GM13977 (cell line): ENCODE results near the gene USP24.
A peak's percentile ranks its signal among the peaks of the same experiment; 100 is the strongest.
"Not testable (repeated sequence)": the region's sequence is repeated elsewhere in the genome, so short reads cannot be mapped to it uniquely, and the experiment has no call there.

Source experiments
- DNase-seq: peaks from one replicate; pipeline ENCODE4 v3.0.0; 2012; ENCODE audit warnings: low spot score
- in situ Hi-C: fragments of 300-500 bp; cut with MboI; formaldehyde crosslinking; loops from one replicate; pipeline ENCODE4 v1.12.0; 2022; ENCODE audit warnings: low sequenced_read_pairs, low pct_unique_long_range_greater_than_20kb, mixed read lengths, inconsistent platforms; ENCODE audit not compliant: unreplicated experiment
- TF ChIP-seq, protein P1 (sequence below): IDR thresholded peaks from 2 replicates; pipeline ENCODE4 v1.5.1; 2012; ENCODE audit warnings: mild to moderate bottlenecking, control low read depth; ENCODE audit not compliant: insufficient read depth; ENCODE audit errors: extremely low read depth, missing control alignments

USP24 gene

DNA sequence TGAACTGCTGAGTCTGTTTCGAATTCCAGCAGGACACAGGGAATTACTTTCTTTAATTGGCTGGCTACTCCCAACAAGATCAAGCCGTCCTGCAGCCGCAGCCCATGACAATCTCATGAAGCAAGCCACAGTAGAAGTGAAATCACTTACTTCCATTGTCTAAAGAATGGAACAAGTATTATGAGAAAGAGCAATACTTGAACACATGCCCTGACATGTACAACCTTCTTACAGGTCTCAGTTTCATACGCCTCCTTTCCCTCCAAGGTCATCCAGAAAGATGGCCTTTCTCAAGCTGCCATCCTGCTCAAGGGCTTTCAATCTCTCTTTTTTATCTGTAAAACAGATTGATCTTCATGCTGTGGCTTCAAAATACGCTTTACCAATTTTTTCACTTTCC lies 90.7 kb downstream of the USP24 start:
- in situ Hi-C loops = no loop called here
- peak; percentile 29 for DNase-seq
- TF ChIP-seq, protein P1, sequence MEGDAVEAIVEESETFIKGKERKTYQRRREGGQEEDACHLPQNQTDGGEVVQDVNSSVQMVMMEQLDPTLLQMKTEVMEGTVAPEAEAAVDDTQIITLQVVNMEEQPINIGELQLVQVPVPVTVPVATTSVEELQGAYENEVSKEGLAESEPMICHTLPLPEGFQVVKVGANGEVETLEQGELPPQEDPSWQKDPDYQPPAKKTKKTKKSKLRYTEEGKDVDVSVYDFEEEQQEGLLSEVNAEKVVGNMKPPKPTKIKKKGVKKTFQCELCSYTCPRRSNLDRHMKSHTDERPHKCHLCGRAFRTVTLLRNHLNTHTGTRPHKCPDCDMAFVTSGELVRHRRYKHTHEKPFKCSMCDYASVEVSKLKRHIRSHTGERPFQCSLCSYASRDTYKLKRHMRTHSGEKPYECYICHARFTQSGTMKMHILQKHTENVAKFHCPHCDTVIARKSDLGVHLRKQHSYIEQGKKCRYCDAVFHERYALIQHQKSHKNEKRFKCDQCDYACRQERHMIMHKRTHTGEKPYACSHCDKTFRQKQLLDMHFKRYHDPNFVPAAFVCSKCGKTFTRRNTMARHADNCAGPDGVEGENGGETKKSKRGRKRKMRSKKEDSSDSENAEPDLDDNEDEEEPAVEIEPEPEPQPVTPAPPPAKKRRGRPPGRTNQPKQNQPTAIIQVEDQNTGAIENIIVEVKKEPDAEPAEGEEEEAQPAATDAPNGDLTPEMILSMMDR = no peak

DNA sequence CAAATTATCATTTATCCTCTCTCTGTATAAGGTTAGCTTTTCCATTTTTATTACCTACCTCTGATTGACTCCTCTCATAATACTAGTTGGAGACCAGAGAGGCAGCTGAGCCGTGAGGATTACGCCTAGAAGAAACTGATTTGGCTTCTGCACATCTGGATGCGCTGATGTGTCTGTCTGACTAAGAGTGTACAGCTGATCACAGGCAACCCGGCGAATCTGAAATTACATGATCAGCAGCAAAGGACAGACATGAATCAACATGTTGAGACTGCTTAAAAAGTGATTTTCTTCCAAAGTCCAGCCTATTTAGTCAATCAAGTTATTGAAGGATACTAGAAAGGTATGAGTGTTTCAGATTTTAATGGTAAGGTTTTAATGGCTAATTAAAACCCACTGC lies 94.6 kb downstream of the USP24 start:
- TF ChIP-seq, protein P1 = no peak
- in situ Hi-C loops = no loop called here
- DNase-seq = no peak

DNA sequence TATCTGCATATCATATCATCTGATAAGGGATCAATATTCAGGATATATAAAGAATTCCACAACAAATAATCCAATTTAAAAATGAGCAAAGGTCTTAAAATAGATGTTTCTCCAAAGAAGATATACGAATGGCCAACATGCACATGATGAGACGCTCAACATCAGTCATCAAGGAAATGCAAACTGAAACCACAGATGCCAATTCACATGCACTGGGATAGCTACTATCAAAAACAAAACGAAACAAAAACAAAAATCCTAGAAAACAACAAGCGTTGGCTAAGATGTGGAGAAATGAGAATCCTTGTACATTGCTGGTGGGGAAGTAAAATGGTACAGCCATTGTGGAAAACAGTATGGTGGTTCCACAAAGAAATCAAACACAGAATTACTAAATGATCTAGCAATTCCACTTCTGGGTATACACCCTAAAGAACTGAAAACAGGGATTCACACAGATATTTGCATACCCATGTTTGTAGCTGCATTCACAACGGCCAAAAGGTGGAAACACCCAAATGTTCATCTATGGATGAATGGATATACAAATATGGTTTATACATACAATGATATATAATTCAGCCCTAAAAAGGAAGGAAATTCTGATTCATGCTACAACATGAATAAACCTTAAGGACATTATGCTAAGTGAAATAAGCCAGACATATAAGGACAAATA lies 96.4 kb downstream of the USP24 start:
- in situ Hi-C loops = no loop called here
- DNase-seq = no peak
- TF ChIP-seq, protein P1 = no peak

DNA sequence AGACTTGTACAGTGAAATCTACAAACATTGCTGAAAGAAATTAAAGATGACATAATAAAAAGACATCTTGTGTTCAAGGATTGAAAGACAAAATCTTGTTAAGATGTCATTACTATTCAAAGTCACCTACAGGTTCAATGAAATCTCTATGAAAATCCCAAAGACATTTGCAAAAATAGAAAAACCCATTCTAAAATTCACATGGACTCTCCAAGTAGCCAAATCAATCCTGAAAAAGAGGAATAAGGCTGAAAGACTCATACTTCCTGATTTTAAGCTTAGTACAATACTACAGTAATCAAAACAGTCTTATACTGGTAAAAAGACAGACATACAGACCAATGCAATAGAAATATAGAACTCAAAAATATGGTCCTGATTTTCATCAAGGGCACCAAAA lies 97.2 kb downstream of the USP24 start:
- in situ Hi-C loops = no loop called here
- TF ChIP-seq, protein P1 = no peak
- DNase-seq = no peak

DNA sequence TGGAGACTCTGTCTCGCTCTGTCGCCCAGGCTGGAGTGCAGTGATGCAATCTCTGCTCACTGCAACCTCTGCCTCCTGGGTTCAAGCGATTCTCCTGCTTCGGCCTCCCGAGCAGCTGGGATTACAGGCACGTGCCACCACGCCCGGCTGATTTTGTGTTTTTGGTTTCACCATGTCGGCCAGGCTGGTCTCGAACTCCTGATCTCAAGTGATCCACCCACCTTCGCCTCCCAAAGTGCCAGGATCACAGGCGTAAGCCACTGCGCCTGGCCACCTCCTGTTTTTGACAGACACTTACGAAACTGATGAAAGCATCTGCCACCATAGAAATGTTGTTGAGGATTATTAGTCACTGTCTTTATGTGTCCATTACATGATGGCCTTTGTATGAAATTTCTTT lies 106.2 kb downstream of the USP24 start:
- DNase-seq, in situ Hi-C loops: not testable (repeated sequence)

DNA sequence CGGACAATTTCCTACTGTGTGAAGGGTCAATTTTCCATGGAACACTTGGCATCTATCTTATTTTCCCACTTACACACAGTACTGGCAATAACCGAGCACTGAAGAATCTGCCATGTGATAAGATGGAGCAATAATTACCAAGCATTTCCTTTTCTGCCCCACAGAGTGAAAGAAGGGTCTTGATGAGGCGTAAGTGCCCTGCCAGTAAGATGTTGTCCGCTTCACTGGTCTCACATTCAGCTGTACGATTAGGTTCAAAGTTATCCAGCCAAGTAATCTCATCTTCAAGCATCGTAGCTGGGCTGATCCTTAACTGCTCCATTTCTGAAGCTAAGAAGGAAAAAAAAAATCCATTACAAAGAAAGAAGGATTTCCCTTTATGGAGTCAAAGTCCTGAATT lies 108.1 kb downstream of the USP24 start:
- in situ Hi-C loops = no loop called here
- DNase-seq = no peak
- TF ChIP-seq, protein P1 = no peak

DNA sequence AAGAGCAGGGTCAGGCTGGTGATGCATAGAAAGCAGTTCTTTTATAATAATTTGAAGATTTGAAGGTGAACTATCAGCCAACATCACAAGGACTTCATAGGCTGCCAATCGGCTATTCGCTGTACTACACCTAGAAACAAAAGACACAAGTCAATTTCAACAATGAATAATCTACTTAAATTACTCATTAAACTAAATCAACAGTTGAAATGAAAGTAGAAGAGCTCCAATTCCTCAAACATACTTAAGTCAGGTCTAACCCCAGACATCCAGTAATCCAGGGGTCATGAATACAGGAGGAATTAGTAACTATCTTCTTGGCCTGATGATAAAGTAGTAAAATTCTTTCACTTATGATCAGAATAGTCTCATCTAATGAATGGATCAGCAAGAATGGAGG lies 111.3 kb downstream of the USP24 start:
- TF ChIP-seq, protein P1 = no peak
- DNase-seq = no peak
- in situ Hi-C loops = no loop called here
